Stomach (tissue), 4 donors: Measurements from ENCODE around the gene FMN2.

ENCODE experiments used
- CTCF ChIP-seq, 7 experiments: fragments of 450-650 bp in 4 of 7; fragments of 200-600 bp in 3 of 7; sonication (generic) in 3 of 7; IDR thresholded peaks; one replicate each; pipeline ENCODE4 v1.5.1; 2016 to 2019; ENCODE audit warnings: antibody characterized with exemption in 7 of 7, control low read depth in 2 of 7, mild to moderate bottlenecking in 1 of 7
- EP300 ChIP-seq: sonication (generic); formaldehyde crosslinking; IDR thresholded peaks from one replicate; pipeline ENCODE4 v1.6.1; 2017; ENCODE audit warnings: antibody characterized with exemption
- POLR2A ChIP-seq, 4 donors: fragments of 450-650 bp; IDR thresholded peaks; one replicate each; pipeline ENCODE4 v1.6.1; 2016; ENCODE audit warnings: antibody characterized with exemption in 4 of 4, control low read depth in 2 of 4, mild to moderate bottlenecking in 1 of 4, moderate library complexity in 1 of 4
- POLR2AphosphoS5 ChIP-seq, 3 donors: sonication (generic); formaldehyde crosslinking; IDR thresholded peaks; one replicate each; pipeline ENCODE4 v1.6.1; 2016; ENCODE audit warnings: antibody characterized with exemption in 3 of 3

- TF ChIP-seq CTCF (IDR thresholded peaks at IDR 0.05) (no peak), POLR2AphosphoS5 (IDR thresholded peaks at IDR 0.05) (no peak), EP300 (no peak), POLR2A (IDR thresholded peaks at IDR 0.05) (no peak)
Measured at GRCh38 chr1:240420766-240421165, 329.1 kb downstream of the FMN2 start.
